RPMI8226 (cell line): Measurements from ENCODE around the gene CD4.

ENCODE experiments used
- DNase-seq: peaks from one replicate; pipeline ENCODE4 v3.0.0-alpha.2; 2015

The CD4 gene

GRCh38 chr12:6765634-6766581 is 23.4 kb upstream of the CD4 start, which contains the start of gene PTMS:
Gene PTMS, plus strand, starts transcription at chr12:6766363. Its CDS starts 343 bp downstream, at chr12:6766706.
- peak; percentile 30 for DNase-seq

- peak; percentile 80 for DNase-seq
These were observed 22.5 kb upstream of the CD4 start for GRCh38 chr12:6766651-6767349.

GRCh38 chr12:6767353-6768319 is 21.7 kb upstream of the CD4 start:
- DNase-seq: no peak

- DNase-seq: no peak
These were observed 20.9 kb upstream of the CD4 start for GRCh38 chr12:6768437-6768914.

GRCh38 chr12:6768990-6769389 is 20.3 kb upstream of the CD4 start:
- DNase-seq: peak; percentile 30

- DNase-seq: no peak
These were observed 19.7 kb upstream of the CD4 start for GRCh38 chr12:6769666-6770065.

- no peak for DNase-seq
These were observed 19.2 kb upstream of the CD4 start for GRCh38 chr12:6770094-6770493.

GRCh38 chr12:6770600-6770999 is 18.7 kb upstream of the CD4 start:
- DNase-seq: no peak

GRCh38 chr12:6771091-6771495 is 18.2 kb upstream of the CD4 start:
- peak; percentile 60 for DNase-seq

- DNase-seq: no peak
These were observed 17.6 kb upstream of the CD4 start for GRCh38 chr12:6771509-6772330.

GRCh38 chr12:6772331-6772695 is 17.0 kb upstream of the CD4 start, which contains the start of gene LAG3:
Gene LAG3, plus strand, starts transcription at chr12:6772520. Its CDS starts 333 bp downstream, at chr12:6772853.
- no peak for DNase-seq

GRCh38 chr12:6772726-6773589 is 16.4 kb upstream of the CD4 start:
- DNase-seq: no peak

GRCh38 chr12:6773590-6774351 is 15.6 kb upstream of the CD4 start:
- DNase-seq: no peak

GRCh38 chr12:6774499-6775062 is 14.7 kb upstream of the CD4 start:
- no peak for DNase-seq

- DNase-seq: no peak
These were observed 13.8 kb upstream of the CD4 start for GRCh38 chr12:6775185-6776174.

GRCh38 chr12:6777386-6777785 is 11.9 kb upstream of the CD4 start:
- no peak for DNase-seq

GRCh38 chr12:6778217-6778573 is 11.1 kb upstream of the CD4 start:
- no peak for DNase-seq
